GM12878 (cell line): ENCODE data around the gene RNF7. TPM values are rescaled to one million over a fixed set of nuclear protein-coding genes. Genes with fewer than 3 reads are reported as not detected.

ENCODE experiments used
- ATAC-seq: fragments of 200-7000 bp; cut with Tn5 transposase; 3 replicates; pipeline ENCODE4 v1.9.1; 2020; ENCODE audit warnings: mild to moderate bottlenecking, moderate library complexity
- BruUV-seq: library from RNA; stranded (reverse); fragments of 400-500 nt; replicated peaks from 2 replicates; lab custom pipeline; 2021; lab: Mats Ljungman, UMichigan
- CTCF ChIA-PET: fragments of 300-600 bp; sonication (Branson Sonifier 250); formaldehyde crosslinking; extraction: SDS; loops from one replicate; lab custom pipeline; 2021; ENCODE audit warnings: inconsistent platforms; lab: Yijun Ruan, JAX
- POLR2A ChIA-PET: fragments of 350-600 bp; formaldehyde crosslinking; extraction: SDS; loops from one replicate; lab custom pipeline; 2021; ENCODE audit warnings: inconsistent platforms; lab: Charles Lee
- RAD21 ChIA-PET: fragments of 300-600 bp; sonication (Branson Sonifier 250); formaldehyde crosslinking; loops from one replicate; lab custom pipeline; 2023; ENCODE audit warnings: antibody characterized with exemption; ENCODE audit not compliant: unreplicated experiment; lab: Charles Lee
- SMC1A ChIA-PET: fragments of 300-600 bp; sonication (Branson Sonifier 250); formaldehyde crosslinking; loops from one replicate; lab custom pipeline; 2023; ENCODE audit not compliant: unreplicated experiment, uncharacterized antibody; lab: Charles Lee
- DNase-seq: peaks from one replicate; pipeline ENCODE4 v3.0.0-alpha.2; 2011; ENCODE audit warnings: low read depth, low spot score
- FAIRE-seq: peaks from 3 replicates; lab custom pipeline; 2011; peaks lifted over from hg19 to GRCh38; lab: Jason Lieb, UNC
- H2AFZ ChIP-seq: 2 replicates; pipeline ENCODE4 v1.6.0; 2011; ENCODE audit warnings: low read depth, low read length, control low read depth; ENCODE audit not compliant: control insufficient read depth
- H3K27ac ChIP-seq: 2 replicates; pipeline ENCODE4 v1.5.1; 2011; ENCODE audit warnings: control low read depth; ENCODE audit not compliant: control insufficient read depth, insufficient read depth
- H3K27me3 ChIP-seq, 2 experiments: replicated peaks in 1 of 2; 2 replicates each; pipeline versions ENCODE4 v1.6.0 to v1.6.1; 2011; ENCODE audit warnings: low read length in 1 of 2; ENCODE audit not compliant: control insufficient read depth in 2 of 2, insufficient read depth in 2 of 2
- H3K36me3 ChIP-seq, 2 experiments: 2 replicates each; pipeline ENCODE4 v1.5.1; 2011; ENCODE audit warnings: low read length in 1 of 2; ENCODE audit not compliant: control insufficient read depth in 2 of 2, insufficient read depth in 2 of 2
- H3K4me1 ChIP-seq: 2 replicates; pipeline ENCODE4 v1.6.1; 2011; ENCODE audit warnings: mild to moderate bottlenecking, low read length, moderate library complexity, mixed read lengths; ENCODE audit not compliant: control insufficient read depth, insufficient read depth
- H3K4me2 ChIP-seq: 2 replicates; pipeline ENCODE4 v1.6.0; 2011; ENCODE audit warnings: control low read depth; ENCODE audit not compliant: control insufficient read depth, insufficient read depth
- H3K4me3 ChIP-seq: fragments of 200-600 bp; sonication (generic); 2 replicates; pipeline ENCODE4 v1.5.1; 2016
- H3K79me2 ChIP-seq: 2 replicates; pipeline ENCODE4 v1.6.0; 2011; ENCODE audit warnings: low read length; ENCODE audit not compliant: control insufficient read depth, insufficient read depth
- H3K9ac ChIP-seq: 2 replicates; pipeline ENCODE4 v1.8.0; 2011; ENCODE audit warnings: low read length, control low read depth, mixed read lengths; ENCODE audit not compliant: control insufficient read depth, insufficient read depth
- H3K9me3 ChIP-seq: replicated peaks from 3 replicates; pipeline ENCODE4 v1.5.1; 2011; ENCODE audit warnings: mild to moderate bottlenecking, low read length; ENCODE audit not compliant: control insufficient read depth, insufficient read depth
- H4K20me1 ChIP-seq: 2 replicates; pipeline ENCODE4 v1.6.0; 2011; ENCODE audit not compliant: control insufficient read depth, insufficient read depth
- EGR1 ChIP-seq, 2 experiments: IDR thresholded peaks; 1 replicate in 1 of 2; 2 replicates in 1 of 2; pipeline ENCODE4 v1.6.1; 2011 to 2012; ENCODE audit warnings: low read depth in 2 of 2, low read length in 2 of 2, borderline replicate concordance in 1 of 2, mild to moderate bottlenecking in 1 of 2, moderate library complexity in 1 of 2
- JUND ChIP-seq: IDR thresholded peaks from 2 replicates; pipeline ENCODE4 v1.6.1; 2012; ENCODE audit warnings: low read depth, mild to moderate bottlenecking, low read length, improper control_type of control experiment, moderate library complexity
- MEF2B ChIP-seq: fragments of 450-650 bp; IDR thresholded peaks from 2 replicates; pipeline ENCODE4 v1.6.1; 2018; ENCODE audit warnings: mild to moderate bottlenecking, moderate library complexity; ENCODE audit not compliant: partially characterized antibody, poor library complexity, severe bottlenecking
- MYB ChIP-seq: fragments of 150-350 bp; IDR thresholded peaks from 2 replicates; pipeline ENCODE4 v1.6.1; 2014; ENCODE audit warnings: mild to moderate bottlenecking, low read depth, low read length, borderline replicate concordance
- PAX5 ChIP-seq: IDR thresholded peaks from 2 replicates; pipeline ENCODE4 v1.6.1; 2011; ENCODE audit warnings: low read depth, low read length, borderline replicate concordance
- PML ChIP-seq: IDR thresholded peaks from 2 replicates; pipeline ENCODE4 v1.6.1; 2012; ENCODE audit warnings: low read length, inconsistent platforms
- WGBS: methylation state at CpG from one replicate; pipeline ENCODE4 v1.1.6; 2016; ENCODE audit warnings: low lambda C conversion rate; ENCODE audit not compliant: insufficient replicate concordance, insufficient coverage; ENCODE audit errors: missing lambda C conversion rate; 5-methylcytosine and 5-hydroxymethylcytosine counted together
- in situ Hi-C: fragments of 300-500 bp; cut with MboI; formaldehyde crosslinking; loops from 9 replicates; pipeline ENCODE4 v1.14.3; 2018; ENCODE audit warnings: mixed read lengths
- intact Hi-C: fragments of 100-400 bp; cut with micrococcal nuclease; formaldehyde crosslinking; loops from one replicate; pipeline ENCODE4 v1.14.2; 2022; ENCODE audit not compliant: unreplicated experiment
- polyA plus RNA-seq, 11 experiments: library from polyadenylated mRNA; depleted of rRNA in 4 of 11; unstranded in 6 of 11; stranded (reverse) in 5 of 11; fragments of >200 nt; fragmentation: Nextera tagmentation in 4 of 11; fragmentation: Illumina TruSeq in 1 of 11; extraction: Ambion mirVana in 4 of 11; extraction: Trizol in 1 of 11; gene quantifications; 1 replicate in 1 of 11; 2 replicates in 10 of 11; pipeline versions ENCODE4 v1.2.1 to v1.2.3, GENCODE V29; 2011 to 2016; ENCODE audit warnings: inconsistent platforms in 2 of 11, missing spikeins in 2 of 11, low read depth in 1 of 11
- total RNA-seq, 4 experiments: library from RNA; depleted of rRNA in 3 of 4; stranded (reverse); fragments of >200 nt in 3 of 4; fragmentation: Illumina TruSeq in 1 of 4; extraction: Trizol in 1 of 4; gene quantifications; 2 replicates each; pipeline versions ENCODE4 v1.2.1 to v1.2.3, GENCODE V29; 2013 to 2021
- TF ChIP-seq, protein P1 (sequence below): fragments of 450-650 bp; IDR thresholded peaks from 2 replicates; pipeline ENCODE4 v1.6.1; 2017; ENCODE audit warnings: mild to moderate bottlenecking
- TF ChIP-seq, protein P2 (sequence below): fragments of 150-350 bp; IDR thresholded peaks from 2 replicates; pipeline ENCODE4 v1.6.1; 2016; ENCODE audit warnings: low read depth, low read length
- TF ChIP-seq, protein P3 (sequence below): IDR thresholded peaks from 2 replicates; pipeline ENCODE4 v1.6.1; 2011; ENCODE audit warnings: borderline replicate concordance, low read depth, mild to moderate bottlenecking, moderate library complexity, mixed read lengths, low read length; ENCODE audit not compliant: insufficient read depth; ENCODE audit errors: extremely low read length

Gene RNF7
- total and polyA plus RNA-seq, 10 of the 15 experiments (the other 5 are each of a cell fraction or from before 2014, with no cell fraction given) = 36.0 to 146 (median 76.4) TPM

DNA sequence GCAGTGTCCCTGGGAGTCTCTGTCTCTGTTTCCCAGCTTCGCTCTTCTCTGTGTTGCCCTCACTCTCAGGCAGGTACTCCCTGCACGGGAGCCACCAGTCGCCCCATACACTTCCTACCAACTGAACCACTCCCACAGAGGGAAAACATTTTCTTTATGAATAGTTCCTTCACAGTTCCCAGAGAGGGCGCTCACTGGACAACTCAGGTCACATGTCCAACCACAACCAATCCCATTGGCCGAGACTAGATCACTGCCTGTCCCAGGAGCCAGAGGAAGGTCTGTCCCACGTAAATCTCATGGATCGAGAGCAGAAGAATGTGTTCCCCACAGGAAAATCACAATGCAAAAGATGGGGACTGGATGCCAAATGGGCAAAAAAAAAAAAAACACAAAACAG is 51.2 kb downstream of the RNF7 start (continued):
- TF ChIP-seq, protein P1, sequence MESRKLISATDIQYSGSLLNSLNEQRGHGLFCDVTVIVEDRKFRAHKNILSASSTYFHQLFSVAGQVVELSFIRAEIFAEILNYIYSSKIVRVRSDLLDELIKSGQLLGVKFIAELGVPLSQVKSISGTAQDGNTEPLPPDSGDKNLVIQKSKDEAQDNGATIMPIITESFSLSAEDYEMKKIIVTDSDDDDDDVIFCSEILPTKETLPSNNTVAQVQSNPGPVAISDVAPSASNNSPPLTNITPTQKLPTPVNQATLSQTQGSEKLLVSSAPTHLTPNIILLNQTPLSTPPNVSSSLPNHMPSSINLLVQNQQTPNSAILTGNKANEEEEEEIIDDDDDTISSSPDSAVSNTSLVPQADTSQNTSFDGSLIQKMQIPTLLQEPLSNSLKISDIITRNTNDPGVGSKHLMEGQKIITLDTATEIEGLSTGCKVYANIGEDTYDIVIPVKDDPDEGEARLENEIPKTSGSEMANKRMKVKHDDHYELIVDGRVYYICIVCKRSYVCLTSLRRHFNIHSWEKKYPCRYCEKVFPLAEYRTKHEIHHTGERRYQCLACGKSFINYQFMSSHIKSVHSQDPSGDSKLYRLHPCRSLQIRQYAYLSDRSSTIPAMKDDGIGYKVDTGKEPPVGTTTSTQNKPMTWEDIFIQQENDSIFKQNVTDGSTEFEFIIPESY = no peak

DNA sequence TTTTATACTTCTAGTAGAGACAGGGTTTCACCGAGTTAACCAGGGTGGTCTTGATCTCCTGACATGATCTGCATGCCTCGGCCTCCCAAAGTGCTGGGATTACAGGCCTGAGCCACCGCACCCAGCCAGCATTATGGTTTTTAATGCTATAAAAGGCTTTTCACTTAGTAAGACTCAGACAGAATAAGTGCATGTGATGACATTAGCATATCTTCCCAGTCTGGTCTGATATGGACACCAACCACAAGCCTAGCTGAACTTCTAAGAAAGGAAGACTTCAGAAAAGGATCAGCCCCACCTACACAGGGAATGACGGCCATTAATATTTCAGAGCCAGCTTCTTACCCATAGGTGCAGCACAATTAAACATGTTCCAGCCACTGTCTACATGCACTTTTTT is 52.1 kb downstream of the RNF7 start:
- H3K9me3 ChIP-seq = no peaks in the 10 kb centered on the region
- ChIA-PET CTCF (no interaction called here), SMC1A (no interaction called here), RAD21 (no interaction called here), POLR2A (no interaction called here)
- in situ Hi-C loops = no loop called here
- intact Hi-C loops = no loop called here
- no peak for ATAC-seq
- no peaks in the 10 kb centered on the region for H4K20me1 ChIP-seq
- no peaks in the 10 kb centered on the region for H3K36me3 ChIP-seq
- no peak for TF ChIP-seq EGR1 (IDR thresholded peaks at IDR 0.05; ENCODE audit: borderline replicate concordance in 1 of 2, low read depth in 2 of 2, low read length in 2 of 2)
- WGBS = 66% methylated on average over 4 of the region's 4 CpGs
- no peaks in the 10 kb centered on the region for H3K79me2 ChIP-seq
- no peak overlapping the region for H3K27ac ChIP-seq
- H3K9ac ChIP-seq = no peak overlapping the region
- no peak for FAIRE-seq
- no peak overlapping the region for H2AFZ ChIP-seq
- H3K4me3 ChIP-seq = no peak overlapping the region
- no peaks in the 10 kb centered on the region for H3K27me3 ChIP-seq
- no peaks in the 10 kb centered on the region for H3K4me1 ChIP-seq
- H3K4me2 ChIP-seq = no peak overlapping the region
- DNase-seq = no peak
- BruUV-seq = no TSS peak

DNA sequence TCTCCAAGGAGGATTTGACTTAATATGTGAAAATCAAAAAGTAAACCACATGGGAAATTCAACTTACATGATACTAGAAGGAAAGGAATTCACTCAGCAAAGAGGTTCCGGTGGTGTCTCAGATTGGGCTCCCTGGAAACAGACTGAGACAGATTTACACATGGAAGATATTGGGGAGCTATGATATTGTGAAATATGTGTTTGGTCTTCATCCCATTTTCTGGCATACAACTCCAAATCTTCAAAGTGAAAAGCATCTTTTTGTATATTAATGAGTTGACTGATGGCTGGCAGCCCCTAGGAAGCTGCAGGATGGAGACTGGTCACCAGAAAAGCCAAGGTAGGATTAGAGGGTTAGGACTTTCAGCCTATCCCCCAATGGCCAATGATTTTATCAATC is 54.4 kb downstream of the RNF7 start:
- no peak overlapping the region for H2AFZ ChIP-seq
- H4K20me1 ChIP-seq = no peaks in the 10 kb centered on the region
- ChIA-PET SMC1A (interaction anchor here (1.2 kb wide), 1 partner anchor 121 kb away, joined by 3 read pairs; no protein-coding TSS in a partner anchor), RAD21 (interaction anchor here (0.6 kb wide), 1 partner anchor 339 kb away, joined by 3 read pairs; no protein-coding TSS in a partner anchor), POLR2A (no interaction called here), CTCF (no interaction called here)
- no peaks in the 10 kb centered on the region for H3K79me2 ChIP-seq
- in situ Hi-C loops = no loop called here
- no peak for ATAC-seq
- no peaks in the 10 kb centered on the region; a peak in 1 of 4 replicates for H3K27me3 ChIP-seq
- H3K4me1 ChIP-seq = peaks cover 15% of the 10 kb centered on the region
- no peaks in the 10 kb centered on the region for H3K36me3 ChIP-seq
- WGBS = 100% methylated on average over 1 of the region's 1 CpG
- no peak overlapping the region for H3K9ac ChIP-seq
- H3K27ac ChIP-seq = no peak overlapping the region
- H3K4me3 ChIP-seq = no peak overlapping the region
- no peak for FAIRE-seq
- no peaks in the 10 kb centered on the region for H3K9me3 ChIP-seq
- intact Hi-C loops = no loop called here
- BruUV-seq = no TSS peak
- no peak overlapping the region for H3K4me2 ChIP-seq
- no peak for DNase-seq
- no peak for TF ChIP-seq PAX5
- no peak for TF ChIP-seq MEF2B
- TF ChIP-seq PML = no peak
- no peak for TF ChIP-seq MYB
- TF ChIP-seq JUND = no peak
- TF ChIP-seq, protein P2, sequence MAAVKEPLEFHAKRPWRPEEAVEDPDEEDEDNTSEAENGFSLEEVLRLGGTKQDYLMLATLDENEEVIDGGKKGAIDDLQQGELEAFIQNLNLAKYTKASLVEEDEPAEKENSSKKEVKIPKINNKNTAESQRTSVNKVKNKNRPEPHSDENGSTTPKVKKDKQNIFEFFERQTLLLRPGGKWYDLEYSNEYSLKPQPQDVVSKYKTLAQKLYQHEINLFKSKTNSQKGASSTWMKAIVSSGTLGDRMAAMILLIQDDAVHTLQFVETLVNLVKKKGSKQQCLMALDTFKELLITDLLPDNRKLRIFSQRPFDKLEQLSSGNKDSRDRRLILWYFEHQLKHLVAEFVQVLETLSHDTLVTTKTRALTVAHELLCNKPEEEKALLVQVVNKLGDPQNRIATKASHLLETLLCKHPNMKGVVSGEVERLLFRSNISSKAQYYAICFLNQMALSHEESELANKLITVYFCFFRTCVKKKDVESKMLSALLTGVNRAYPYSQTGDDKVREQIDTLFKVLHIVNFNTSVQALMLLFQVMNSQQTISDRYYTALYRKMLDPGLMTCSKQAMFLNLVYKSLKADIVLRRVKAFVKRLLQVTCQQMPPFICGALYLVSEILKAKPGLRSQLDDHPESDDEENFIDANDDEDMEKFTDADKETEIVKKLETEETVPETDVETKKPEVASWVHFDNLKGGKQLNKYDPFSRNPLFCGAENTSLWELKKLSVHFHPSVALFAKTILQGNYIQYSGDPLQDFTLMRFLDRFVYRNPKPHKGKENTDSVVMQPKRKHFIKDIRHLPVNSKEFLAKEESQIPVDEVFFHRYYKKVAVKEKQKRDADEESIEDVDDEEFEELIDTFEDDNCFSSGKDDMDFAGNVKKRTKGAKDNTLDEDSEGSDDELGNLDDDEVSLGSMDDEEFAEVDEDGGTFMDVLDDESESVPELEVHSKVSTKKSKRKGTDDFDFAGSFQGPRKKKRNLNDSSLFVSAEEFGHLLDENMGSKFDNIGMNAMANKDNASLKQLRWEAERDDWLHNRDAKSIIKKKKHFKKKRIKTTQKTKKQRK = no peak
- TF ChIP-seq, protein P3, sequence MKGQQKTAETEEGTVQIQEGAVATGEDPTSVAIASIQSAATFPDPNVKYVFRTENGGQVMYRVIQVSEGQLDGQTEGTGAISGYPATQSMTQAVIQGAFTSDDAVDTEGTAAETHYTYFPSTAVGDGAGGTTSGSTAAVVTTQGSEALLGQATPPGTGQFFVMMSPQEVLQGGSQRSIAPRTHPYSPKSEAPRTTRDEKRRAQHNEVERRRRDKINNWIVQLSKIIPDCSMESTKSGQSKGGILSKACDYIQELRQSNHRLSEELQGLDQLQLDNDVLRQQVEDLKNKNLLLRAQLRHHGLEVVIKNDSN = no peak
